ENCODE data around the gene SOWAHB.
"Not testable (repeated sequence)": the region's sequence is repeated elsewhere in the genome, so short reads cannot be mapped to it uniquely, and the experiment has no call there.

SOWAHB gene

GRCh38 chr4:76883147-76883546 is 14.8 kb downstream of the SOWAHB start:
- intact Hi-C loops (cut with DNase I; ENCODE audit: low total_unique reads) = no loop called here
- Histone ChIP-seq H3K36me3 (no peaks in the 10 kb centered on the region), H3K27ac (no peak overlapping the region), H3K27me3 (no peaks in the 10 kb centered on the region), H3K4me1 (no peaks in the 10 kb centered on the region), H3K4me3 (no peak overlapping the region), H3K9me3 (no peaks in the 10 kb centered on the region)
- no peak for DNase-seq
- TF ChIP-seq CTCF (IDR thresholded peaks at IDR 0.05) = no peak

GRCh38 chr4:76882630-76883029 is 15.3 kb downstream of the SOWAHB start:
- intact Hi-C loops (cut with DNase I; ENCODE audit: low total_unique reads) = no loop called here
- no peaks in the 10 kb centered on the region for H3K36me3 ChIP-seq
- no peak overlapping the region for H3K27ac ChIP-seq
- no peak for DNase-seq
- no peaks in the 10 kb centered on the region for H3K9me3 ChIP-seq
- no peak for TF ChIP-seq CTCF (IDR thresholded peaks at IDR 0.05)
- no peak overlapping the region for H3K4me3 ChIP-seq
- H3K27me3 ChIP-seq = no peaks in the 10 kb centered on the region
- H3K4me1 ChIP-seq = no peaks in the 10 kb centered on the region

GRCh38 chr4:76881375-76881774 is 16.6 kb downstream of the SOWAHB start:
- intact Hi-C loops (cut with DNase I; ENCODE audit: low total_unique reads) = no loop called here
- H3K36me3 ChIP-seq = no peaks in the 10 kb centered on the region
- H3K27ac ChIP-seq = no peak overlapping the region
- DNase-seq = no peak
- H3K4me1 ChIP-seq = no peaks in the 10 kb centered on the region
- H3K27me3 ChIP-seq = no peaks in the 10 kb centered on the region
- no peak for TF ChIP-seq CTCF (IDR thresholded peaks at IDR 0.05)
- no peaks in the 10 kb centered on the region for H3K9me3 ChIP-seq
- no peak overlapping the region for H3K4me3 ChIP-seq

GRCh38 chr4:76879731-76880364 is 18.1 kb downstream of the SOWAHB start:
- Histone ChIP-seq H3K4me1 (no peaks in the 10 kb centered on the region), H3K36me3 (no peaks in the 10 kb centered on the region), H3K27me3 (no peaks in the 10 kb centered on the region), H3K9me3 (no peaks in the 10 kb centered on the region), H3K4me3 (no peak overlapping the region), H3K27ac (no peak overlapping the region)
- TF ChIP-seq CTCF (IDR thresholded peaks at IDR 0.05) = no peak
- intact Hi-C loops (cut with DNase I; ENCODE audit: low total_unique reads) = no loop called here
- DNase-seq = no peak

- H3K9me3 ChIP-seq; H3K4me3 ChIP-seq; intact Hi-C loops (cut with DNase I; ENCODE audit: low total_unique reads); H3K4me1 ChIP-seq; H3K27ac ChIP-seq; DNase-seq; H3K36me3 ChIP-seq; H3K27me3 ChIP-seq: not testable (repeated sequence)
Measured at GRCh38 chr4:76878641-76879165, 19.2 kb downstream of the SOWAHB start.

GRCh38 chr4:76874176-76874575 is 23.8 kb downstream of the SOWAHB start:
- H3K9me3 ChIP-seq = no peaks in the 10 kb centered on the region
- no peak overlapping the region for H3K4me3 ChIP-seq
- TF ChIP-seq CTCF (IDR thresholded peaks at IDR 0.05) = no peak
- no peak overlapping the region for H3K27ac ChIP-seq
- H3K4me1 ChIP-seq = no peaks in the 10 kb centered on the region
- intact Hi-C loops (cut with DNase I; ENCODE audit: low total_unique reads) = no loop called here
- DNase-seq = no peak
- no peaks in the 10 kb centered on the region for H3K36me3 ChIP-seq
- H3K27me3 ChIP-seq = no peaks in the 10 kb centered on the region
